OCI-LY7 (cell line): ENCODE measurements around the gene TMEM273.

Experiments
- CTCF ChIP-seq: fragments of 200-600 bp; sonication (generic); conservative IDR thresholded peaks from 2 replicates; pipeline ENCODE4 v1.5.1; 2014; ENCODE audit warnings: mild to moderate bottlenecking, antibody characterized with exemption, low read length, moderate library complexity, mixed read lengths
- EZH2phosphoT487 ChIP-seq: fragments of 200-600 bp; sonication (generic); IDR thresholded peaks from 2 replicates; pipeline ENCODE4 v1.6.1; 2018; ENCODE audit warnings: low read depth, borderline replicate concordance, mild to moderate bottlenecking, mixed run types, antibody characterized with exemption, low read length, moderate library complexity, mixed read lengths

GRCh38 chr10:49223205-49223604 lies 35.0 kb upstream of the TMEM273 start:
- TF ChIP-seq CTCF: no peak
- TF ChIP-seq EZH2phosphoT487: no peak
